Nucleus accumbens (tissue), 56 donors: ENCODE results near the gene COQ6.
"Not testable (repeated sequence)": the region's sequence is repeated elsewhere in the genome, so short reads cannot be mapped to it uniquely, and the experiment has no call there.

Experiments
- DNase-seq, 56 donors: peaks; one replicate each; lab custom pipeline; 2025; lab: John Stamatoyannopoulos, UW

Gene COQ6

GRCh38 chr14:73977896-73978295 lies 27.8 kb downstream of the COQ6 start:
- no peak for DNase-seq

- no peak for DNase-seq
Measured at GRCh38 chr14:73988065-73988464, 38.0 kb downstream of the COQ6 start.

GRCh38 chr14:73988656-73989055 lies 38.6 kb downstream of the COQ6 start:
- DNase-seq, result not testable (repeated sequence)

- DNase-seq, result no peak
Measured at GRCh38 chr14:73991092-73991491, 41.0 kb downstream of the COQ6 start.

- not testable (repeated sequence) for DNase-seq
Measured at GRCh38 chr14:73994926-73995325, 44.8 kb downstream of the COQ6 start.

- no peak for DNase-seq
Measured at GRCh38 chr14:73995977-73996378, 45.9 kb downstream of the COQ6 start.

GRCh38 chr14:73996731-73997107 lies 46.6 kb downstream of the COQ6 start:
- no peak for DNase-seq

GRCh38 chr14:73997108-73997943 lies 47.2 kb downstream of the COQ6 start:
- DNase-seq, result no peak

- DNase-seq, result no peak
Measured at GRCh38 chr14:73997944-73998447, 47.9 kb downstream of the COQ6 start.

GRCh38 chr14:73998726-73999125 lies 48.6 kb downstream of the COQ6 start:
- DNase-seq, result no peak

GRCh38 chr14:74005664-74006063 lies 55.6 kb downstream of the COQ6 start:
- DNase-seq, result not testable (repeated sequence)

GRCh38 chr14:74008843-74009499 lies 58.9 kb downstream of the COQ6 start:
- no peak for DNase-seq
